Measurements from ENCODE around the gene ZNF587B.
"Not testable (repeated sequence)": the region's sequence is repeated elsewhere in the genome, so short reads cannot be mapped to it uniquely, and the experiment has no call there.

The ZNF587B gene

DNA sequence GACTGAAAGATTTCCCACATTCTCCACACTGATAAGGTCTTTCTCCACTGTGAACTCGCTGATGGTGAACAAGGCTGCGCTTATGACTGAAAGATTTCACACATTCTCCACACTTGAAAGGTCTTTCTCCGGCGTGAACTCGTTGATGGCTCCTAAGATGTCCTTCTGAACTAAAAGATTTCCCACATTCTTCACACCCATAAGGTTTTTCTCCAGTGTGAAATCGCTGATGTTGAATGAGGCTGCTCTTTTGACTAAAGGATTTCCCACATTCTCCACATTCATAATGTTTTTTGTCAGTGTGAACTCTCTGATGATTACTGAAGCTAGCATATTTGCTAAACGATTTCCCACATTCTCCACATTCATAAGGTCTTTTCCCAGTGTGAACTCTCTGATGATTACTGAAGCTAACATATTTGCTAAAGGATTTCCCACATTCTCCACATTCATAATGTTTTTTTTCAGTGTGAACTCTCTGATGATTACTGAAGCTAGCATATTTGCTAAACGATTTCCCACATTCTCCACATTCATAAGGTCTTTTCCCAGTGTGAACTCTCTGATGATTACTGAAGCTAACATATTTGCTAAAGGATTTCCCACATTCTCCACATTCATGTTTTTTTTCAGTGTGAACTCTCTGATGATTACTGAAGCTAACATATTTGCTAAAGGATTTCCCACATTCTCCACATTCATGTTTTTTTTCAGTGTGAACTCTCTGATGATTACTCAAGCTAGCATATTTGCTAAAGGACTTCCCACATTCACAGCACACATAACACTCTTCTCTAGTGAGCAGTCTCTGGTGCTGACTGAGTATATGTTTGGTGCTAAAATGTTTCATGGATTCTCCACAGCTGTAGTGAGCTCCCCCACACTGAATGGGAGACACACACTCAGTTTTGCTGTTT is 44.0 kb downstream of the ZNF587B start:
- DNase-seq: not testable (repeated sequence)

DNA sequence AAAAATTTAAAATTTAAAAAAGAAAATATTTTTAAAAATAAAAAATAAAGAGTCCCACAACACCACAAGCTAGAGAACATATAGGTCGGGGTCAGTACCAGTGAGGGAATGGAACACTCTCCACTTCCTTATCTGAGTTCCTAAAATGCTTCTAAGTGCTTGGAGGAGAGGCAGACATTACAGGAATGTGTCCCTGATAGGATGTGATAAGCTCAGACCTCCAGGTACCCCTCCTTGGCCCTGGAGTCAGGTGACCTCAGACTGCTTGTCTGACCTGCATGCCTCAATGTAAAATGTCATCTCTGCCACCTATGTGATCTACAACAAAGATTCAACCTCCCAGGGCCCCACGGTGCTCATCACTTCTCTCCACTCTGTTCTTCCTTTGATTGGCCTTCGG is 55.9 kb downstream of the ZNF587B start:
- no peak for DNase-seq

DNA sequence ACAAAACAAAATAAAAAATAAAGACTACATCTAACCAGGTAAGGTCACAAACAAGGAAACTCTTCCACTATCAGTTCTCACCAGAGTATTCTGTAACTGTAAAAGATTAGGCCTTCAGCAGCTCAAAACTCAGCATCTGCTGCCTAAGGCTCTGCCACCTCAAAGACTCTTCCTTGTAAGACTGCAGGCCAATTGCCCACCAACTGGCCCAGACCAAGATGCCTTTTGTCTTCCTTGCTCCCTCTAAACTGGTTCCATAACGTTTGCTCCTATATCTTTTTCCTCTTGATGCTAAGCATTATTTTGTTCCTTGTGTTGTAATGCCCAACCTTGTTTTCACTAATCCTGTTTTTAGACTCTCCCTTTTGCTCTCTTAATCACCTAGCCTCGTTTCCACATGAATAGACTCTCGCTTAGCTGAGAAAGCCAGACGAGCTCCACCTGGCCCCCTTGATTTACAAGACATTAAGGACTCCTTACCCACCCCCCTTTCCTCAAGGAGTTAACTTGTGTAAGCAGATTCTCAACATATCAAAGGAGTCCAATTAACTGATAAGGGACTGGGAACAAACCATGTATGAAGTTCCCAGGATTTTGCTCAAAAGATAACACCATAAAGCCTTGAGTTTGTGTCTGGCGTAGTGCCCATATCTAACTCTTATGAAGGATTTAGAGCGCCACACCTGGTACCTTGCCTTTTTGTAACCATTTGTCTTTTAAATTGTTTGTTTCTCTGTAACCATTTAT is 57.3 kb downstream of the ZNF587B start:
- DNase-seq: no peak

DNA sequence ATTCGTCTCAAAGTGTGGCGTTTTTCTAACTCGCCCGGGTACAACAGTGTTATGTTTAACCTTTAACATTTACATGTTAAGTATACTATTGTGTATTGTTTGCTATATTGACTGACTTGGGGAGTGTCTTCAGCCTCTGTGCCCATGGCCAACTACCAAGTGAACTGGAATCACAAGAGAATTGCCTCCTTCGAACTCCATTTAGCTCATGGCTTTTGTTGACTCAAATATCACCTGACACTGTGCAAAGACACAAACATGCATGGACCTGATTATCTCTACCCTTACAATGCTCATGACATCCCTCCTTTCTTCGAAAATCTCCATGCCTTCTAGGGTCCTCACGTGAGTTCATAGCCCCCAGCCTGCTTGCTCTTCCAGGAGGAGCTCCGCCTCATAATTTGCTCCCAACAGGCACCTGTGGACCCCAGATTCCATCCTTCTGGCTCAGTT is 58.0 kb downstream of the ZNF587B start:
- no peak for DNase-seq

DNA sequence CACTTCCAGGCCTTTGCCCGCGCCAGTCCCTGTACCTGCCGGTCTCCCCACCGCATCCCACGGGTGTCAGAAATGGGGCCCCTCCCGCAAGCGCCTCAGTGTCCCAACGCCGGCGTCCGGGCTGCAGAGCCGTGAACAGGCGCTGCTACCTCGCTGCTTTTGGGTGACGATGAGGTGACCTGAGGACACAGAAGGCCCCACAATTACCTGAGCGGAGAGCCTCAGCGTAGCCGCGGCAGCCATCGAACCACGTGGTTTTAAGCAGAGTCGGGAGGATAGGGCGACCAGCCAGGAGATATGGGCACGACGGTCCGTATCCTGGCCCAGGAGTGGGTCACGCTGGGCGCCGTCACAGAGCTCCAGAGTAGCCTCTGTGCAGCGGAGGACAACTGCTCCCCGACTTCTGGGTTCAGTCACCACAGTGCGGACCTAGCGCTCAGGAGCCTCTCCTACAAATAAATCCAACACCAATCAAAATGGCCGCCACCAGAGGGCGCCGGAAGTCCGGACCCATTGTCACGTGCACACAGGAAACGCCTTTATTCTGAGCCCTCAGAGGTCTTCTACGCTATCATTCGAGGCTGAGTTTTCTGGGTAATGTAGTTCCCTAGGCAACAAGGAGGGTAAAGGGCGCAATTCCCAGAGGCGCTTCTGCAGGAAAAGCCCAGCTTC is 58.6 kb downstream of the ZNF587B start, which contains the start of gene ZNF814:
TSS of gene ZNF814 (minus strand) at position 478 of the 672 bp plus-strand sequence. CDS start at position 243, 235 bp downstream.
- peak; percentile 63 to 84 for DNase-seq

DNA sequence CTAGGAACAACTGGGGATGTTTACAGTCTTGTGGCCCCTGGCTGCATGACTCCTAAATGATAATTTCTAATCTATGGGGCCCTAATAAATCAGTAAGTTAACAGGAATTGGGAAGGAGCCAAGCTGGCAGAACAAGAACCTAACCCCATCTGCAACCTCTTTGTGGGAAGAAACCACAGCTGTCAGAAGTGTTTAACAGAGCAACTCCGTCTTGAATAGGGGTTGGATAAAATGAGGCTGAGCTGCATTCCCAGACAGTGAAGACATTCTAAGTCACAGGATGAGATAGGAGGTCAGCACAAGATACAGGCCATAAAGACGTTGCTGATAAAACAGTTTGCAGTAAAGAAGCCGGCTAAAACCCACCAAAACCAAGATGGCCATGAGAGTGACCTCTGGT is 60.6 kb downstream of the ZNF587B start:
- not testable (repeated sequence) for DNase-seq

Data from inflammatory macrophage treated with lipopolysaccharide for 1 hour (primary cell).